HS-27A (cell line): Measurements from ENCODE around the gene SMG7.

ENCODE experiments used
- DNase-seq: peaks from one replicate; pipeline ENCODE4 v3.0.0-alpha.2; 2012; ENCODE audit warnings: low read depth, missing footprints

SMG7 gene

DNA sequence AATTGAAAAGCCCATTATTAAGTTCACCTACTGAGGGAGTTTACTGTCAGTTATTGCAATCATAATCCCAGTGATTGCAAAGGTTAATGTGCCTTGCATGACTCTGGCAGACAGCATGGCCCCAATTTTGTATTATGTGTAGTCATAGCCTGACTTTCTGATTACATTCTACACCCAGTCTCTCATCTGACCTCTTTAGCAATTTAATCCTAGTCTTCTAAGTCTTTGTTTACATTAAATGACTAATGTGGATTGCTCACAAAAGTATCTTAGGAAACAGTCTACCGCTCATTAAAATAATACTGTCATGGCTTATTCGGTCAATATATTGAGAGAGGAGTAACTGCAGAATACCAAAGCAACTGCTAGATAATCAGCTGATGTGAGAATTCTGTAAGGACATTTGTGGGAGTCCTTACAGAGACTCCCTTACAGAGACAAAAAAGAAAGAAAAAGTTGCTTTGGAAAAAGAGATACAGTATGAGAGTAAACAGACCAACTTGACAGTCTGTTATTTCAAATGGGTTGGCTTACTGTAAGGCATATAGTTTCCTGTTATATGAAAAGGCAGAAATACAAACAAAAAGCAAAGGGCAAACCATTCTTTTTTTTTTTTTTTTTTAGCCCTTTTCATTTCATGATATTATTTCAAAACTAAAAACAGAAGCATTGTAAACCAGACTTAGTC is 42.8 kb downstream of the SMG7 start:
- peak; percentile 20 for DNase-seq

DNA sequence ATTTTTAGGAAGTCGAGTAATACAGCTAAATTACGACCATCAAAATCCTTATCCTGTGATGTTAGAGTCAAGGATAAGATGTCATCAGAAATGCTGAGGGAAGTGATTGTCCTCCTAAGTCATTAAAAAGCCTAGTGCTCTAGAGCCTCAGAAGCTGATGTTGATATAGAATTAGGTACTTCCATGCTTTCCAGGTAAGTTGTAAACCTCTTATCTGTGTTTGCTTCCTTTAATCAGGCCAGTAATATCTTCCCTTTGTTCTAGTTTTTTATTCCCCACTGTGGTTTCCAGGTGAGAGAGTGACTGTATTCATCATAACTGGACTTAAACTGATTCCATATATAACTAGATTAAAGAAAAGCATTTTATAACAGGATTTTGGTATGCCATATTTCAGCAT is 44.4 kb downstream of the SMG7 start:
- DNase-seq = no peak

DNA sequence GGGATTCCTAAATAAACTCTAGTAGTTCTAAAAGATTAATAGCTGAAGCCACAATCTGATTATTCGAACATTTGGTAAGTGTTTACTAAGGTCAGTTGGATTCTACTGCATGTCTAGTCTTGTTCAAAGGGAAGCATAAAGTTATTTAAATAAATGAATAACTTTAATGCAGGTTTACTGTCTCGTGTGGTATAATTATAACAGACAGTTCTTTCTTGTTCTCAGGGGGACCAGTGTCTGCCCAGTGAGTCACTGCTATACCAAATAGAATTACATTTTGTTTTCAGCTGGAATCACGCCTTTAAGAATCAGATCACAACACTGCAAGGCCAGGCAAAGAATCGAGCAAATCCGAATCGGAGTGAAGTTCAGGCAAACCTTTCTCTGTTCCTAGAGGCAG is 45.1 kb downstream of the SMG7 start:
- DNase-seq = no peak

DNA sequence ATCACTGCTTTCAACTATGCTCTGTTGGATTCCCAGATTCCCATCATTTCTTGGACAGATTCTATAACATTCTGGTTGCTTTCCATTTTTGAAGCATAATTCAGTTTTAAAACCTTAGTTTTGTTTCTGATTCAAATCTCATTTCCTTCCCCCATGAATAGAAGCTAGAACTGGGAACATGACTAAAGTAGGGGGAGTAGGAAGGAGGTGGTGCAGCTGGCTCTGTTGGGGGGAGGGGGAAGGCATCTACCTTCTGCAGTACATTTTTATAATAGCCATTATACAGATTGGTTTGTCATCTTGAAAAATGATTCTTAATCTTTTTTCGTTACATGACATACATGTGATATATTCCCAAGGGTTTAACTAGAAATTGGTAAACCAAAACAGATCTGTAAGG is 48.1 kb downstream of the SMG7 start:
- DNase-seq = no peak

DNA sequence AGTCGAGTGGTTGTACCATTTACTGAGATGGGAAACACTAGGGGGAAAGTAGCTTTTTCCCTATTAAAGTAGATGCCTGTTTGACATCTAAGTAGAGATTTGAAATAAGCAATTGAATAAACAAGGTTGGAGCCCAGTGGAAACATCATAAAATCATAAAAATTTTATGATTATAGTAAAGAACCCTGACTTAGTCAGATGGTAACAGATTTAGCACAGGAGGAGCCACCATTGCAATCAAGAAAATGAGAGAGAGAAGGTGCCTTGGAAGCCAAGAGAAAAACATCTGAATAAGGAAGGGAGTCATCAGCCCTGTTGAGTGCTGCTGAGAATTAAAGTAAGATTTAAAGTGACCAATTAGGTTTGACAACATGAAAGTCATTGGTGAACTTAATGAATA is 49.8 kb downstream of the SMG7 start:
- no peak for DNase-seq

DNA sequence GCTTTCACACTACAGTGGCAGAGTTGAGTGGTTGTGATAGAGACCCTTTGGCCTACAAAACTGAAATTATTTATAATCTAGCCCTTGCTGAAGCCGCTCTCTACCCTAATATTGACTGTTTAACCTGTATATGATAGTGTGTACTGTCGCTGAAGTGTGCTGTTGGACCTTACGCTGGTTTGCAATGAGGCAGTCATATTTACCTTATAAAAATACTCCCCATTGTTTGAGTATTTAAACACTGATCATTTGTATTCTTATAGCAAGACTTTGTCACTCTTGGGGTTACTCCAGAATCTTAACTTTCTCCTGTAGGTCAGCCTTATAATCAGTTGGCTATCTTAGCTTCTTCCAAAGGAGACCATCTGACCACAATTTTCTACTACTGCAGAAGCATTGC is 56.3 kb downstream of the SMG7 start:
- DNase-seq = no peak

DNA sequence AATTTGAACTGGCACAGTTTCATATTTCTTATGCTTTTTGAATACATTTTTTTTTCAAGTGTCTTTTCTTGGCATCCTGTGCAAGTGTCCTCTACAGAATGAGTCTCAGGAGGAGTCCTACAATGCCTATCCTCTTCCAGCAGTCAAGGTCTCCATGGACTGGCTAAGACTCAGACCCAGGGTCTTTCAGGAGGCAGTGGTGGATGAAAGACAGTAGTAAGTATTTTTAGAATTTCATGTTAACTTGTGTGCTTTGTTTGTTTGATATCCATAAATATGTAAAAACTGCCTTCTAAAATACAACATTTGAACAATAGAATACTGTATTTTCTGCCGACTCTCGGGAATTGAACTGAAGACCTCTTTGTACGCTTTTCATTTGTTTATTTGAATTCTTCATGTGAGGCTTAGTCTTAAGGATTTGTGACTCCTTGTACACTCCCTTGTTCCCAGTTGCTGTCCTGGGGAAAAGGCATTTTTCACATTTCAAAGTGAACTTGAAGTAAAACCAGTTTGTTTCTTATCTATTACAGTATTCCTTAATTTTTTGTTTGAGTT is 61.4 kb downstream of the SMG7 start:
- no peak for DNase-seq

DNA sequence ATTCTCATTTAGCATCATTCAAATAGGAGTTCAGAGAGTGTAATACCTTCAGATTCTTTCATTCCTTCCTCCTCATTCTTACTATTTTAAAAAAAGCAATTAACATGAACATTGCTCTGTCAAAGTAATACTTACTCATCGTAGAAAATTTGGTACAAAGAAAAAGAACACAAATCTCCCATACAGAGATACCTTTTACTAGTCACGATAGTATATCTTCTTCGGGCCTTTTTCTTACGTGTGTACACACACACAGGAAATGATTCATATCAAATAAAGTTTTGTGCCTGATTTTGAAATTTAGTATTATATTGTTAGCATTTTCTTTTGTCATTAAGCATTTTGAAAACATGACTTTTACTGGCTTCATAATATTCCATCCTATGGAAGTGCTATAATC is 65.1 kb downstream of the SMG7 start:
- DNase-seq = no peak

DNA sequence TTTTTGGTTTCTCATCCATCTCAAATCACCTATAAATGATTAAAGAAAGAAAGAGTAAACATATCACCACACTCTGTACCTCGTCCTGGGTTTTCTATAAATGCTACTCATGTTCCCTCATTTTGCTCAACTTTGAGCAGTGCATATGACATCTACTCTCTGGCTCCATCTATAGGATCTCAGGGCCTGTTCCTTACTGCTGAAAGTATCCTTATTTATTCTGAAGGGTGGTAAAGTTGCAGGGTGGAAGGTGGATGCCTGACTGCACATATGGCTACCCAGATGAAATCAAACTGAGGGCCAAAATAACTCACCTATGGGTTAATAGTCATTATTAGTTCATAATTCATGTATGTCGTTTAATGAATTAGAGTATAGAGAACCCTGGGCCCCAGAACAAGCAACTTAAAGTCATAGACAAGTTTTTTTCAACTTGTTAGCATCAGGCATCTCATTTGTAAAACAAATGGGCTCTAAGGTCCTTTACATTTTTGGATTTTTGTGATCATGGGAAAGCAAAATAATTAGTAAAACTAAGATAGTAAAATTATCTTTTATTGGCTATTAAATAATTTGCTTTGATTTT is 71.4 kb downstream of the SMG7 start:
- no peak for DNase-seq

DNA sequence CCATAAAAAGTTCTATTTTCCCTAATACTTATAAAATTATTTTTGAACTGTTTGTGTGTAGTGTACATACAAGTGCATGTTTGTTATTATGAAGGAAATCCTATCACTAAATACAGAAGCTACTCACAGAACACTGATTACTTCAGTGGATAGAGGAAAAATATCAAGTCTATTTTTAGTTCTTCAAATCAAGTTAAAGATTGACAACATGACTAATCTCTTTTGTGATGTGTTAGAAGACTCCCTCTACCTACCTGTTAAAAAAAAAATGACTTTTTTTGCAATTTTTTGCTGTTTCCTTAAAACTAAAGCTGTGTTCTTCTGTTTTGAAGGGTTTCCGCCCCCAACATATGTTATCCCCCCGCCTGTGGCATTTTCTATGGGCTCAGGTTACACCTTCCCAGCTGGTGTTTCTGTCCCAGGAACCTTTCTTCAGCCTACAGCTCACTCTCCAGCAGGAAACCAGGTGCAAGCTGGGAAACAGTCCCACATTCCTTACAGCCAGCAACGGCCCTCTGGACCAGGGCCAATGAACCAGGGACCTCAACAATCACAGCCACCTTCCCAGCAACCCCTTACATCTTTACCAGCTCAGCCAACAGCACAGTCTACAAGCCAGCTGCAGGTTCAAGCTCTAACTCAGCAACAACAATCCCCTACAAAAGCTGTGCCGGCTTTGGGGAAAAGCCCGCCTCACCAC is 72.4 kb downstream of the SMG7 start:
- no peak for DNase-seq

DNA sequence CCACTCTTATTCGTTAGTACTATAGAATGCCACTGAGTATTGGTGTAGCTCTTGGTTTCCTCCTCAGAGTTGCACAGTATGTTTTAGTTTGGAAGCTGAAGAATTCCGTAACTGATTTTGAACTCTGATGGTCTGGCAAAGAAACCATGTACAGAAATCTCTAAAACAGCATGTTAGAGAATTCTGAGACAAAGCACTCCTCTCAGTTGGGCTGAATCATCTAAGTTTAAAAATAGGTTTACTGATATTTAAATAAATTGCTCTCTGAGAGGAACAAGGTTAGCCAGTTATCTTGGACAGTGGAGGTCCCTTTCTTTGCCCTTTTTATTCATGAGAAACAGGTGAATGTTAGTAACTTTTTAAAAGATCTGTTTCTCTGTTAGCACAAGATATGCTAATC is 74.1 kb downstream of the SMG7 start:
- no peak for DNase-seq

DNA sequence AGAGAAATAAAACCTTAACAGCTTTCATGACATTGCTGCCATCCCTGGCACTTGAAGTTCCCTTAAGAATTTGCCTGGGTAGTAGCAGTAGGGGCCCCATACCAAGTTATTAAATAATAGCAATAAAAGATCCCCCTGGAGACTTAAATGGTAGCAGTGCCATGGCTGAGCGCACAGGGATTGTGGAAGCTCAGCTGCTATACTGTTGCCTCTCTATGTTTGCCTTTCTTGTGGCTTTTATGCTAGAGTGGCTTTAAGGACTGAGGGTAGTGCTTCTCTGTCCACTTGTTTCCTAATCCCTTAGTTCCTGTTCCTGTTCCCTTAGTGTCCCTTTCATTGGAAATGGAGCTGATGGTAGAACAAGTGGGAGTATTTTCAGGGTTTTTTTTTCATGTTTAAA is 75.8 kb downstream of the SMG7 start:
- DNase-seq = no peak

DNA sequence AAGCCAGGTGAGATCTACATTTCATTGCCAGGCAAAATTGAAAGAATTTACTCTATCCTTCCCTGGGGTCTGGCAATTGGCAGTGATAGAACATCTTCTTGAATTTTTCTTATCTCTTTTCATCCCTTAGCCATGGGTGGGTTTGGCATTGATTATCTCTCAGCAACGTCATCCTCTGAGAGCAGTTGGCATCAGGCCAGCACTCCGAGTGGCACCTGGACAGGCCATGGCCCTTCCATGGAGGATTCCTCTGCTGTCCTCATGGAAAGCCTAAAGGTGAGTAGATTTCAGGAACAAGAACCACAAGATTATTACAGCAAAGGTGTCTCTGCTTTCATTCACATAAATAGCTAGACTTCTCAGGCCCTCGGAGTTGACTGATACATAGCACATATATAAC is 78.6 kb downstream of the SMG7 start:
- DNase-seq = no peak

DNA sequence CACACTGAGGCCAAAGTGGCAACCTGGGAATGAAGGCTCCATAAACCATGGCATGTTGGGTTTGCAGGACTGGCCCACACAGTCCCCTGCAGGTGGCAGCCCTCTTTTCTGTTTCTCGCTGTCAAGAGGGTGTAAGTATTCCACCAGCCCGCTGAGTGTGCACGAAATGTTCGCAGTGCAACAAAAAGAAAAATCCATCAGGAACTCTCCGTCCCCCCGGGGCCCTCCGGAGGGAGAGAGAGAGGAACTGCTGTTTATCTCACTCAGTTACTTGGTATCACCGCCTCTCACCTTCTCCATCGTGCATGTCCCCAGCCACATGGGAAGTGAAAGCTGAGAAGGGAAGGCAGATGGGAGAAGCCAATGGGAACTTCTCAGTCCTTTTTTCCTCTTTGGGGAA is 79.6 kb downstream of the SMG7 start:
- no peak for DNase-seq

DNA sequence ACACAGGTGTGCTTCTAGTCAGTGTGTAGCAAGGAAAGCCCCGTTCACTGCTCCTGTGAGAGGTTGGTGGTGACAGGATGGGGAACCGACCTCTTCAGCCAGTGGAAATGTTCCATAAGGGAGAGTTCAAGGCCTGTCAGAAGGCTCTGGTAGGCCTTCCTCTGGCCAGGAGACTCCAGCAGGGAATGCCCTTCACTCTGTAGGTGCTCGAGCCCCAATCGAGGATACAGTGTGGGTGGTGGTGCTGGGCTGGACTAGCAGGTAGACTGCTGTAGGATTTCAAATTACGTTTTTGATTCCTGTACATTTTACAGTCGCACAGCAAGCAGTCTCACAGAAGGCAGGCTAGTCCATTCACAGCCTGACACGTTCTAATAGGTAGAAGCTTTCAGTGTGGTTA is 80.1 kb downstream of the SMG7 start:
- DNase-seq = no peak

DNA sequence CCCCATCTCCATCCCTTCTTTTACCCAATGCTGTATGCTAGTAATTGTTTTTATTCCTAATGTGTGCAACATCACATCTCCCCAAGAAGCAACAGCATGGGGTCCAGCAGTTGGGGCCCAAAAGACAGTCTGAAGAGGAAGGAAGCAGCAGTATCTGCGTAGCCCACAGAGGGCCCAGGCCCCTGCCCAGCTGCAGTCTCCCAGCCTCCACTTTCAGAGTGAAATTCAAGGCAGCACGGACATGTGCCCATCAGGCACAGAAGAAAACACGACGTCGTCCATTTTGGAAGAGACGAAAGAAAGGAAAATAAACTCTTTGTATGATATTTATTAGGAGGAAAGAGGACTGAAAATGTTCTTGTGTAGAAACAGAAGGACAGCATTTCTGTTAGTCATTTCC is 80.6 kb downstream of the SMG7 start:
- DNase-seq = no peak

DNA sequence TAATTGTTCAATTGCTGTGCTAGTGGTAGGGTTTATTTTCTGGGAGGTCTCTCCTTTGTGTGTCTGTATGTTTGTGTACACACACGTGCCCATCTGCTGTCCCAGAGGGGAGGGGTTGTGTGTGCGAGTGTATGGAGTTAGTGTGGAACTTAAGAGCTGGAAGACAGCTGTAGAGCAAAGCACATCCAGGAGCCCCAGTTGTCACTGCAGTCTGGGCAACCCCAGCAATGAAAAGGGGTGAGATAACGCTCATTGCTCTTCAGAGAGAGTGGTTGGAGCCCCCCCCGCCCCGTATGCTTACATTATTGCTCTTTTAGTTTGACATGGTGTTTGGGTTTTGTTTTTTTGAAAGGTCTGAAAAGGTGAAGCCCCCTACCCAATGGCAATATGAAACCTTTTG is 81.0 kb downstream of the SMG7 start:
- no peak for DNase-seq

DNA sequence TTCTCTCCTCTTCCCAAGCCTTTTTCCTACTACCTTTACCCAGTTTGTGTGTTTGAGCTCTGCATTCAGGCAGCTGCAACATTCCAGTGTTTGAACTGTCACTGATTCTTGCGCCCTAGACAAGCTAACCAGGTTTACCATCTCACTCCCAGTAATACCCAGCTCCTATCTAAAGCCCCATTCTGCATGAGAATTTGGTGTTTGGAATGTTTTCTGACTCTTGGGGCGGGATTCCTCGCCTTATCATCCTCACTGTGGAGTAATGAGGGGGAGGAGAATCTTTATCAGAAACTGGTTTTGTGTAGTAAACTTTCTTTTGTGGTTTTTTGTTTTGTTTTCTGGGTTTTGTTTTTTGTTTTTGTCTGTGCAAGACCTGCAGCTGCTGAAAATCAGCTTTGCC is 81.5 kb downstream of the SMG7 start:
- no peak for DNase-seq

DNA sequence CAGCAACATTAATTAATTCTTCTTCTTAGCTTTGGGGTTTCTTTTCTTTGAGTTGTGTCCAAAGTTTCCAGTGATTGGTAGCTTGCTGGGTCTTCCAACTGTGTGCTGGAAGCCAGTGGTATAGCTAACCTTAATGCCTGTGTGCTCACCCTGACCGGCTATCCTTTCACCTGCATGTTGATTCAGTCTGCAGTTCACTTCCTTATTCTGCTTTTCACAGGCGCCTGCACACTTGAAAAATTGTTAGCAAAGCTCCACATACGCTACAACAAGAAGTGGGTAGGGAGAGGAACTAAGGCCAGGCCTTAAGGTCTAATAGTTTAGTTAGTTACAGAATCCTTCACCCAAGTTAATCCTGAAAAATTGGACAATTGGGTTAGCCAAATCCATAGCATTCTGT is 82.3 kb downstream of the SMG7 start:
- no peak for DNase-seq

DNA sequence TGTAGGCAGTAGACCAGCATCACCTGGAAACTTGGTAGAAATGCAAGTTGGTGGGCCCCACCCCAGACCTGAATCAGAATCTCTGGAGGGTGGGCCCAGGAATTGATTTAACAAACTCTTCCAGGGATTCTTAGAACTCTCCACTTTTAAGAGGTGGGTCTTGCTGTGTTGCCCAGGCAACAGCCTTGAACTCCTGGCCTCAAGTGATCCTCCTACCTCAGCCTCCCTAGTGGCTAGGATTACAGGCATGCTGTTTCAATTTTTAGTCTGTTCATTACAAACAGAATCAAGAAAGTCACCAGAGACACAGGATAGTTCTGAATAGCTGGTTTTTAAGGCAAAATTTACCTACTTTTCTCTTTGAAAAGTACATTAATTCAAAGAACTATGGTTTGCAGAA is 86.8 kb downstream of the SMG7 start:
- no peak for DNase-seq

DNA sequence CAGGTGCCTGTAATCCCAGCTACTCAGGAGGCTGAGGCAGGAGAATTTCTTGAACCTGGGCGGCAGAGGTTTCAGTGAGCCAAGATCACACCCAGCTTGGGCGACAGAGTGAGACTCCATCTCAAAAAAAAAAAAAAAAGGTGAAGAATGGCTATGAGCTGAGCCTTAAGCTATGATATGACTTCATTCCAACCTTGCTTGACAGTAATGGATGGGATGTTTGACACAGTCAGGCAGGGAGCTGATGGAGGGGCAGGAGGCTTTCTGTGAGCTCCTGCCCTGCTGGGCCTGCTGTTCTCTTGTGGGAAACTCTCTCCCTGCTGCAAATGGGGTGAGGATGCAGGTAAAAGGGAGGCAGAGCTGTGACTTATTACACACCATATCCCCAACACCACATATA is 90.4 kb downstream of the SMG7 start:
- no peak for DNase-seq

DNA sequence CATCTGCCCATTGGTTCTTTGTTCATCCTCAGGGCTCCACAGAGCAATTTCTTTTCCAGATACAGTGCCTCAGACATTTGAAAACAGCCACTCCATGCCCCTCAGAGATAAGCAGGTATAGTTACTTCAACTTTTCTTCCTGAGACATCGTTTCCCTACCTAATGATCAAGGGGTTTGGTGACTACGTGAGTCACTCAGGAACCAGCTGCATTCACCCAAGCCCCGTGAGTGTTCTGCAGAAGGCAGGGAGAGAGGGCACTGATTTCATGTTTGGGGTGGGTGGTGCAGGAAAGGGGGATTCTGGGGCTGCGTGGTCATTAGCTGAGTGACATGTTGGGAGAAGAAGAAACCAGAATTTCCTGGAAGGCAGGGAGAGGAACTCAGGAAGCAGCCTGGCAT is 93.0 kb downstream of the SMG7 start:
- no peak for DNase-seq

DNA sequence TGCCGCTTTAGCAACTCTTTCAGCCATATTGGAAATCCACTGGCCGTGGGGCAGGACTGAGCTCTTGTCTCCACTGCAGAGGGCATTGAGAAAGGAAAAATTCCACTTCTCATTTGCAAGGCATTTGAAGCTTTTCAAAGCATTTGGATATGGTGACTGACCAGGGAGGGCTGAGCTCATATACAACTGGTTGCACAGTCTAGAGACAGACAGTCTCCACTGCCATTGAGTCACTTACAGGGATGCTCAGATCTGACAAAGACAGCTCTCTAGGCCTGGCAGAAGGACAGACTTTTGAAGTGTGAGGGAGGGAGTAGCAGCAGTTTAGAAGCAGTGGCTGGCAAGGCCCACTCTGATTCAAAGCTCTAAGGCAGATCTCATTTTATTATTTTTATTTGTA is 93.7 kb downstream of the SMG7 start:
- no peak for DNase-seq

DNA sequence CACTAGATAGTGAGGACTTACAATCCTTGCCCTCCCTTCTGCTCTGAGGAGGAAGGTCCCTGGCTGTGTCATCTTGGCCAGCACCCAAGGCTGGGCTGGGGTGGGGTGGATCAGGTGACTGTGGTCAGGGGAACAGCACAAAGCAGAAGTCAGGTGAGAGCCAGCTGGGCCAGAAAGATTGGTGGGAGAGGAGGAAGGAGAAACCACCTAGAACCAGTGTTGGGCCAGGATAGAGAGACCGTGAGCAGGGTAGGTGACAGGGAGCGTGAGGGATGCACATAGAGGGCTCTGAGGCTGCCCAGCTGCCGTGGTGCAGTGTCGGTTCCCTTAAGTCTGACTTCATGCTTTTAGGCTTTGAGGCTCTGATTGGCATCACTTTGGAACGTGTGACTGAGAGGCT is 95.3 kb downstream of the SMG7 start:
- no peak for DNase-seq
